Mucosa of stomach (tissue), 1 donor: ENCODE data around the gene C10orf67.

ENCODE experiments used
- H3K27me3 ChIP-seq: one replicate; pipeline ENCODE4 v1.7.0; 2013; ENCODE audit warnings: mild to moderate bottlenecking, low read length; ENCODE audit not compliant: control insufficient read depth, insufficient read depth
- H3K36me3 ChIP-seq: one replicate; pipeline ENCODE4 v1.7.0; 2013; ENCODE audit warnings: low read length; ENCODE audit not compliant: control insufficient read depth, insufficient read depth
- H3K4me1 ChIP-seq: one replicate; pipeline ENCODE4 v1.7.0; 2013; ENCODE audit warnings: mild to moderate bottlenecking, low read length; ENCODE audit not compliant: control insufficient read depth, insufficient read depth
- H3K4me3 ChIP-seq: one replicate; pipeline ENCODE4 v1.7.0; 2013; ENCODE audit warnings: low read length
- H3K9ac ChIP-seq: one replicate; pipeline ENCODE4 v1.7.0; 2013; ENCODE audit warnings: mild to moderate bottlenecking, low read length, moderate library complexity
- H3K9me3 ChIP-seq: one replicate; pipeline ENCODE4 v1.7.0; 2013; ENCODE audit warnings: mild to moderate bottlenecking, low read length, moderate library complexity; ENCODE audit not compliant: control insufficient read depth
- donor health status: Pancreatic carcinoma.

The C10orf67 gene

GRCh38 chr10:23230582-23230981, 114.0 kb downstream of the C10orf67 start:
- H3K9me3 ChIP-seq, result no peaks in the 10 kb centered on the region
- no peaks in the 10 kb centered on the region for H3K36me3 ChIP-seq
- H3K4me3 ChIP-seq, result no peak overlapping the region
- no peaks in the 10 kb centered on the region for H3K4me1 ChIP-seq
- H3K27me3 ChIP-seq, result no peaks in the 10 kb centered on the region
- H3K9ac ChIP-seq, result no peak overlapping the region

GRCh38 chr10:23217471-23217870, 127.1 kb downstream of the C10orf67 start:
- no peaks in the 10 kb centered on the region for H3K27me3 ChIP-seq
- no peaks in the 10 kb centered on the region for H3K36me3 ChIP-seq
- H3K9ac ChIP-seq, result no peak overlapping the region
- no peaks in the 10 kb centered on the region for H3K9me3 ChIP-seq
- H3K4me3 ChIP-seq, result no peak overlapping the region
- H3K4me1 ChIP-seq, result no peaks in the 10 kb centered on the region

- H3K4me1 ChIP-seq, result no peaks in the 10 kb centered on the region
- no peak overlapping the region for H3K9ac ChIP-seq
- H3K9me3 ChIP-seq, result no peaks in the 10 kb centered on the region
- H3K4me3 ChIP-seq, result no peak overlapping the region
- H3K36me3 ChIP-seq, result no peaks in the 10 kb centered on the region
- H3K27me3 ChIP-seq, result peaks cover 35% of the 10 kb centered on the region
Observed at GRCh38 chr10:23205972-23206642, 138.5 kb downstream of the C10orf67 start.

- Histone ChIP-seq H3K9ac (no peak overlapping the region), H3K27me3 (peaks cover 49% of the 10 kb centered on the region), H3K9me3 (no peaks in the 10 kb centered on the region), H3K4me1 (no peaks in the 10 kb centered on the region), H3K4me3 (no peak overlapping the region), H3K36me3 (no peaks in the 10 kb centered on the region)
Observed at GRCh38 chr10:23204773-23205172, 139.8 kb downstream of the C10orf67 start.

GRCh38 chr10:23203369-23204325, 140.9 kb downstream of the C10orf67 start:
- Histone ChIP-seq H3K9ac (no peak overlapping the region), H3K4me3 (no peak overlapping the region), H3K4me1 (no peaks in the 10 kb centered on the region), H3K9me3 (no peaks in the 10 kb centered on the region), H3K36me3 (no peaks in the 10 kb centered on the region), H3K27me3 (peaks cover 60% of the 10 kb centered on the region)

- Histone ChIP-seq H3K9ac (no peak overlapping the region), H3K27me3 (peaks cover 67% of the 10 kb centered on the region), H3K36me3 (no peaks in the 10 kb centered on the region), H3K9me3 (no peaks in the 10 kb centered on the region), H3K4me3 (no peak overlapping the region), H3K4me1 (no peaks in the 10 kb centered on the region)
Observed at GRCh38 chr10:23202779-23203178, 141.8 kb downstream of the C10orf67 start.

GRCh38 chr10:23201837-23202236, 142.8 kb downstream of the C10orf67 start:
- H3K27me3 ChIP-seq, result peaks cover 77% of the 10 kb centered on the region
- H3K9me3 ChIP-seq, result no peaks in the 10 kb centered on the region
- no peaks in the 10 kb centered on the region for H3K4me1 ChIP-seq
- no peaks in the 10 kb centered on the region for H3K36me3 ChIP-seq
- H3K4me3 ChIP-seq, result no peak overlapping the region
- no peak overlapping the region for H3K9ac ChIP-seq

- no peaks in the 10 kb centered on the region for H3K9me3 ChIP-seq
- H3K36me3 ChIP-seq, result no peaks in the 10 kb centered on the region
- peaks cover 84% of the 10 kb centered on the region for H3K27me3 ChIP-seq
- H3K9ac ChIP-seq, result no peak overlapping the region
- no peaks in the 10 kb centered on the region for H3K4me1 ChIP-seq
- no peak overlapping the region for H3K4me3 ChIP-seq
Observed at GRCh38 chr10:23200997-23201652, 143.5 kb downstream of the C10orf67 start.

- no peak overlapping the region for H3K4me3 ChIP-seq
- peaks cover 89% of the 10 kb centered on the region for H3K27me3 ChIP-seq
- H3K9ac ChIP-seq, result no peak overlapping the region
- no peaks in the 10 kb centered on the region for H3K4me1 ChIP-seq
- no peaks in the 10 kb centered on the region for H3K36me3 ChIP-seq
- no peaks in the 10 kb centered on the region for H3K9me3 ChIP-seq
Observed at GRCh38 chr10:23200586-23200985, 144.0 kb downstream of the C10orf67 start.

GRCh38 chr10:23199768-23200511, 144.7 kb downstream of the C10orf67 start:
- Histone ChIP-seq H3K4me3 (no peak overlapping the region), H3K9me3 (no peaks in the 10 kb centered on the region), H3K36me3 (no peaks in the 10 kb centered on the region), H3K4me1 (no peaks in the 10 kb centered on the region), H3K9ac (no peak overlapping the region), H3K27me3 (peaks cover 93% of the 10 kb centered on the region)

GRCh38 chr10:23198940-23199767, 145.4 kb downstream of the C10orf67 start:
- H3K27me3 ChIP-seq, result peaks cover 93% of the 10 kb centered on the region
- H3K4me1 ChIP-seq, result no peaks in the 10 kb centered on the region
- H3K4me3 ChIP-seq, result no peak overlapping the region
- H3K9me3 ChIP-seq, result no peaks in the 10 kb centered on the region
- no peak overlapping the region for H3K9ac ChIP-seq
- no peaks in the 10 kb centered on the region for H3K36me3 ChIP-seq
